ENCODE measurements around the gene UTP20.

Gene UTP20

GRCh38 chr12:101323255-101323654, 43.4 kb downstream of the UTP20 start:
- Histone ChIP-seq H3K9me3 (ENCODE audit: control insufficient read depth in 2 of 2, low read length in 2 of 2) (no peaks in the 10 kb centered on the region), H3K27me3 (ENCODE audit: control insufficient read depth in 1 of 2, insufficient read depth in 2 of 2, low read length in 2 of 2) (no peaks in the 10 kb centered on the region), H3K4me1 (ENCODE audit: control insufficient read depth, insufficient read depth, low read length) (no peaks in the 10 kb centered on the region), H3K4me3 (ENCODE audit: low read length in 2 of 2) (no peak overlapping the region), H3K36me3 (ENCODE audit: control insufficient read depth in 2 of 2, insufficient read depth in 2 of 2, low read length in 2 of 2) (peaks cover 12 to 24% of the 10 kb centered on the region in 2 donors), H3K27ac (ENCODE audit: low read length) (no peak overlapping the region), H3K9ac (ENCODE audit: low read length in 2 of 2) (no peak overlapping the region)

- Histone ChIP-seq H3K27ac (ENCODE audit: low read length) (no peak overlapping the region), H3K4me3 (ENCODE audit: low read length in 2 of 2) (no peak overlapping the region), H3K9me3 (ENCODE audit: control insufficient read depth in 2 of 2, low read length in 2 of 2) (no peaks in the 10 kb centered on the region), H3K4me1 (ENCODE audit: control insufficient read depth, insufficient read depth, low read length) (no peaks in the 10 kb centered on the region), H3K9ac (ENCODE audit: low read length in 2 of 2) (no peak overlapping the region), H3K36me3 (ENCODE audit: control insufficient read depth in 2 of 2, insufficient read depth in 2 of 2, low read length in 2 of 2) (peaks cover 21 to 26% of the 10 kb centered on the region in 2 donors), H3K27me3 (ENCODE audit: control insufficient read depth in 1 of 2, insufficient read depth in 2 of 2, low read length in 2 of 2) (no peaks in the 10 kb centered on the region)
Observed at GRCh38 chr12:101325590-101325989, 45.7 kb downstream of the UTP20 start.

- no peaks in the 10 kb centered on the region for H3K9me3 ChIP-seq (ENCODE audit: control insufficient read depth in 2 of 2, low read length in 2 of 2)
- H3K27ac ChIP-seq (ENCODE audit: low read length): no peak overlapping the region
- H3K4me1 ChIP-seq (ENCODE audit: control insufficient read depth, insufficient read depth, low read length): no peaks in the 10 kb centered on the region
- peaks cover 21 to 26% of the 10 kb centered on the region in 2 donors for H3K36me3 ChIP-seq (ENCODE audit: control insufficient read depth in 2 of 2, insufficient read depth in 2 of 2, low read length in 2 of 2)
- no peaks in the 10 kb centered on the region for H3K27me3 ChIP-seq (ENCODE audit: control insufficient read depth in 1 of 2, insufficient read depth in 2 of 2, low read length in 2 of 2)
- no peak overlapping the region for H3K9ac ChIP-seq (ENCODE audit: low read length in 2 of 2)
- no peak overlapping the region for H3K4me3 ChIP-seq (ENCODE audit: low read length in 2 of 2)
Observed at GRCh38 chr12:101327051-101327450, 47.1 kb downstream of the UTP20 start.

DNA sequence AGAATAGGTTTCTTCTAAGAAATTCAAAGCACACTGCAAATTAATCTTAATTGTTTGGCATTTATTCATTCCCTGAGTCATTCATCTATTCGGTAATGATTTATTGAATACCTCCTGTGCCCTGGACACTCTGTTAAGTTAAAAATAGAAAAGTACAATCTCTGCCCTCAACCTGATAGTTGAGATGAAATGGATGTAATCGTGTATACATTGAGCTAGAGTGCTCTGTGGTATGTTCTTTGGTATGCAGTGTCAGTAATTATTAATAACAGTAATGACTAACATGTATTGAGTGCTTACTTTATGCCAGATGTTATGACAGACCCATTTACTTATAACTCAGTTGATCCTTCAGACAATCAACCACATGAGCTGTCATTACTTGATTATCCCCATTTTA, 47.6 kb downstream of the UTP20 start:
- Histone ChIP-seq H3K27me3 (ENCODE audit: control insufficient read depth in 1 of 2, insufficient read depth in 2 of 2, low read length in 2 of 2) (no peaks in the 10 kb centered on the region), H3K4me1 (ENCODE audit: control insufficient read depth, insufficient read depth, low read length) (no peaks in the 10 kb centered on the region), H3K9ac (ENCODE audit: low read length in 2 of 2) (no peak overlapping the region), H3K27ac (ENCODE audit: low read length) (no peak overlapping the region), H3K9me3 (ENCODE audit: control insufficient read depth in 2 of 2, low read length in 2 of 2) (no peaks in the 10 kb centered on the region), H3K36me3 (ENCODE audit: control insufficient read depth in 2 of 2, insufficient read depth in 2 of 2, low read length in 2 of 2) (peaks cover 18 to 26% of the 10 kb centered on the region in 2 donors), H3K4me3 (ENCODE audit: low read length in 2 of 2) (no peak overlapping the region)

DNA sequence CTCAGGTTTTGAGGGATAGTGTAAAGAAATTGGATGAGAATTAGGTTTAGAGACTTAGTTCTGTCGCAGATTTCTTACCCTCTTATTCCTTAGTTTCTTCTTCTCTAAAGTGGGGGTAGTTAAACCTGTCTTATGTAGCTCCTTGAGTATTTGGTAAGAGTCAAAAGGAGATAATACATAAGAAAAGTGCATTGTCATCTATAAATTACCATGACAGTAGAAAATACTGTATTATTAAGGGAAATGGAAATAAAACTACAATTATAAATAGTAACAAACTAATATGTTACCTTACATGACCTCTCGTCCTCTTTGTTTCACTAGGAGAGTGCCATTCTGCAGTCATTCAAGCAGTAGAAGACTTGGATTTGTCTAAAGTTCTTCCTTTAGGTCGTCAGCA, 49.0 kb downstream of the UTP20 start:
- H3K27me3 ChIP-seq (ENCODE audit: control insufficient read depth in 1 of 2, insufficient read depth in 2 of 2, low read length in 2 of 2): no peaks in the 10 kb centered on the region
- H3K27ac ChIP-seq (ENCODE audit: low read length): no peak overlapping the region
- no peak overlapping the region for H3K4me3 ChIP-seq (ENCODE audit: low read length in 2 of 2)
- peaks cover 17 to 26% of the 10 kb centered on the region in 2 donors for H3K36me3 ChIP-seq (ENCODE audit: control insufficient read depth in 2 of 2, insufficient read depth in 2 of 2, low read length in 2 of 2)
- H3K4me1 ChIP-seq (ENCODE audit: control insufficient read depth, insufficient read depth, low read length): no peaks in the 10 kb centered on the region
- H3K9ac ChIP-seq (ENCODE audit: low read length in 2 of 2): no peak overlapping the region
- H3K9me3 ChIP-seq (ENCODE audit: control insufficient read depth in 2 of 2, low read length in 2 of 2): no peaks in the 10 kb centered on the region

DNA sequence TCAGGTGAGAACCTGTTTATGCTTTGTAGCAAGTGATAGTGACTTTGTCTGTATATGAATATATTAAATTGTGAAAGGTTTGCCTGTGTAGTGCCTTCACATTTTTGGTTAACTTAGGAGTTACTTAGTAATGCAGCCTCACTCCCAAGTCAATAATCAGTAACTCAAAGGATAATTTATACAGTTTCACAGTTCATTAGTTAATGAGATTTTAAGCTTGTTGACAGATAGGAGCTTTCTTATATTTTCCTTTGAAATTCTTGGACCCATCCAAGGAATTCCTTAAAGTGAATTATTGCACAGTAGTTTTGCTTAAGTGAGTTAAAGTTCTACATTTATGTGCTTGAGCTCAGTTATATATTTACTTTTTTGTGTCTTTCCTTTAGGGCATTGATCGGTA, 50.7 kb downstream of the UTP20 start:
- Histone ChIP-seq H3K9ac (ENCODE audit: low read length in 2 of 2) (no peak overlapping the region), H3K36me3 (ENCODE audit: control insufficient read depth in 2 of 2, insufficient read depth in 2 of 2, low read length in 2 of 2) (peaks cover 17 to 21% of the 10 kb centered on the region in 2 donors), H3K4me3 (ENCODE audit: low read length in 2 of 2) (no peak overlapping the region), H3K27me3 (ENCODE audit: control insufficient read depth in 1 of 2, insufficient read depth in 2 of 2, low read length in 2 of 2) (no peaks in the 10 kb centered on the region), H3K4me1 (ENCODE audit: control insufficient read depth, insufficient read depth, low read length) (no peaks in the 10 kb centered on the region), H3K27ac (ENCODE audit: low read length) (no peak overlapping the region), H3K9me3 (ENCODE audit: control insufficient read depth in 2 of 2, low read length in 2 of 2) (no peaks in the 10 kb centered on the region)

GRCh38 chr12:101336437-101336836, 56.5 kb downstream of the UTP20 start:
- Histone ChIP-seq H3K9ac (ENCODE audit: low read length in 2 of 2) (no peak overlapping the region), H3K4me1 (ENCODE audit: control insufficient read depth, insufficient read depth, low read length) (no peaks in the 10 kb centered on the region), H3K9me3 (ENCODE audit: control insufficient read depth in 2 of 2, low read length in 2 of 2) (no peaks in the 10 kb centered on the region), H3K27ac (ENCODE audit: low read length) (no peak overlapping the region), H3K27me3 (ENCODE audit: control insufficient read depth in 1 of 2, insufficient read depth in 2 of 2, low read length in 2 of 2) (no peaks in the 10 kb centered on the region), H3K36me3 (ENCODE audit: control insufficient read depth in 2 of 2, insufficient read depth in 2 of 2, low read length in 2 of 2) (peaks cover 2 to 8% of the 10 kb centered on the region in 2 donors), H3K4me3 (ENCODE audit: low read length in 2 of 2) (no peak overlapping the region)

GRCh38 chr12:101338087-101338486, 58.2 kb downstream of the UTP20 start:
- no peak overlapping the region for H3K27ac ChIP-seq (ENCODE audit: low read length)
- no peak overlapping the region for H3K9ac ChIP-seq (ENCODE audit: low read length in 2 of 2)
- no peaks in the 10 kb centered on the region for H3K9me3 ChIP-seq (ENCODE audit: control insufficient read depth in 2 of 2, low read length in 2 of 2)
- peaks cover 2 to 9% of the 10 kb centered on the region in 2 donors for H3K36me3 ChIP-seq (ENCODE audit: control insufficient read depth in 2 of 2, insufficient read depth in 2 of 2, low read length in 2 of 2)
- H3K4me3 ChIP-seq (ENCODE audit: low read length in 2 of 2): no peak overlapping the region
- H3K4me1 ChIP-seq (ENCODE audit: control insufficient read depth, insufficient read depth, low read length): no peaks in the 10 kb centered on the region
- H3K27me3 ChIP-seq (ENCODE audit: control insufficient read depth in 1 of 2, insufficient read depth in 2 of 2, low read length in 2 of 2): no peaks in the 10 kb centered on the region

- H3K9me3 ChIP-seq (ENCODE audit: control insufficient read depth in 2 of 2, low read length in 2 of 2): no peaks in the 10 kb centered on the region
- H3K9ac ChIP-seq (ENCODE audit: low read length in 2 of 2): no peak overlapping the region
- H3K27me3 ChIP-seq (ENCODE audit: control insufficient read depth in 1 of 2, insufficient read depth in 2 of 2, low read length in 2 of 2): no peaks in the 10 kb centered on the region
- no peaks in the 10 kb centered on the region for H3K4me1 ChIP-seq (ENCODE audit: control insufficient read depth, insufficient read depth, low read length)
- H3K36me3 ChIP-seq (ENCODE audit: control insufficient read depth in 2 of 2, insufficient read depth in 2 of 2, low read length in 2 of 2): peaks cover 14 to 28% of the 10 kb centered on the region in 2 donors
- no peak overlapping the region for H3K4me3 ChIP-seq (ENCODE audit: low read length in 2 of 2)
- no peak overlapping the region for H3K27ac ChIP-seq (ENCODE audit: low read length)
Observed at GRCh38 chr12:101343893-101344292, 64.0 kb downstream of the UTP20 start.

DNA sequence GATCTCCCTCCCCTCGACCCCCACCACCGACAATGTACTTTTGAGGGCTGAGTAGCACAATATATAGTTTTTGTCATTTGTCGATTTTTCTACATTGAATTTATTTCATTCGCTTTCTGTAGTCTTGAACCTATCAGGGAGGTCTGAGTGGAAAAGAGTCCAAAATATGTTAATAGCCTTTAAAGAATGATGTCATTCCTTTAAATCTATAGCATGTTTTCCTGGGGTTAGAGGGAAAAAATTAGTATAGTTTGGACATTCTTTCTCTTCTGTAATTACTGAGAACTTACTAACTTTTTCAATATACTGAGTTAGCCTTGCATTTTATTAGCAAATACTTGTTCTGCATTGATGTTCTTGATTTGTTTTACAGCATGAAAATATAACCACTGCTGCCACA, 71.8 kb downstream of the UTP20 start:
- Histone ChIP-seq H3K9me3 (ENCODE audit: control insufficient read depth in 2 of 2, low read length in 2 of 2) (no peaks in the 10 kb centered on the region), H3K4me3 (ENCODE audit: low read length in 2 of 2) (no peak overlapping the region), H3K36me3 (ENCODE audit: control insufficient read depth in 2 of 2, insufficient read depth in 2 of 2, low read length in 2 of 2) (peaks cover 23 to 25% of the 10 kb centered on the region in 2 donors), H3K27ac (ENCODE audit: low read length) (no peak overlapping the region), H3K4me1 (ENCODE audit: control insufficient read depth, insufficient read depth, low read length) (no peaks in the 10 kb centered on the region), H3K9ac (ENCODE audit: low read length in 2 of 2) (no peak overlapping the region), H3K27me3 (ENCODE audit: control insufficient read depth in 1 of 2, insufficient read depth in 2 of 2, low read length in 2 of 2) (no peaks in the 10 kb centered on the region)

DNA sequence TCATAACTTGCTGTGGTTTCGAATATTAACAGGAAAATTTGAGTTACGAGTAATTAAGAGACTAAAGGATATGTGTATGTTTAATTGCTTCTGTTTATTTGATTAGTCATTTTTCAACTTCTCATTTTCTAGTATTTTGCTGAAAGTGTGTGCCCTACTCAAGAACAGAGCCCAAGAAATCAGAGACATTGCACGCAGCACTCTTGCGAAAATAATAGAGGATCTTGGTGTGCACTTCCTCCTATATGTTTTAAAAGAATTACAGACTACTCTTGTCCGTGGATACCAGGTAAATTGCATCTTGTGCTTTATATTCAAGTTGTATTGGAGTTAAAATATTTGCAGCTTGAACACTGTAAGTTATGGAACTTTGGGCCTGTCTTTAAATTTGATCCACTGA, 76.9 kb downstream of the UTP20 start:
- Histone ChIP-seq H3K27ac (ENCODE audit: low read length) (no peak overlapping the region), H3K36me3 (ENCODE audit: control insufficient read depth in 2 of 2, insufficient read depth in 2 of 2, low read length in 2 of 2) (peaks cover 24 to 31% of the 10 kb centered on the region in 2 donors), H3K4me1 (ENCODE audit: control insufficient read depth, insufficient read depth, low read length) (no peaks in the 10 kb centered on the region), H3K9me3 (ENCODE audit: control insufficient read depth in 2 of 2, low read length in 2 of 2) (no peaks in the 10 kb centered on the region), H3K9ac (ENCODE audit: low read length in 2 of 2) (no peak overlapping the region), H3K27me3 (ENCODE audit: control insufficient read depth in 1 of 2, insufficient read depth in 2 of 2, low read length in 2 of 2) (no peaks in the 10 kb centered on the region), H3K4me3 (ENCODE audit: low read length in 2 of 2) (no peak overlapping the region)

All from stomach smooth muscle (tissue), 2 donors.